WTC11 (cell line): ENCODE results near the gene FCHO1. TPM values are rescaled to one million over a fixed set of nuclear protein-coding genes. Genes with fewer than 3 reads are reported as not detected.

Experiments
- ATAC-seq: fragments of 200-7000 bp; cut with Tn5 transposase; 2 replicates; pipeline ENCODE4 v1.10.0; 2021; ENCODE audit warnings: mild to moderate bottlenecking, moderate library complexity
- CTCF ChIA-PET: fragments of 300-600 bp; sonication (Branson Sonifier 250); formaldehyde crosslinking; loops from one replicate; lab custom pipeline; 2021; ENCODE audit warnings: antibody characterized with exemption; lab: Charles Lee
- POLR2A ChIA-PET: fragments of 350-600 bp; sonication (Branson Sonifier 250); formaldehyde crosslinking; loops from one replicate; lab custom pipeline; 2021; ENCODE audit warnings: antibody characterized with exemption; lab: Charles Lee
- DNase-seq: peaks from one replicate; pipeline ENCODE4 v3.0.0; 2021; ENCODE audit warnings: low spot score
- H3K27ac Mint-ChIP-seq: 2 replicates; pipeline ENCODE4 v1.8.0; 2021; ENCODE audit warnings: mixed read lengths
- H3K27me3 Mint-ChIP-seq: 2 replicates; pipeline ENCODE4 v1.8.0; 2021; ENCODE audit warnings: low read depth, mild to moderate bottlenecking, moderate library complexity, mixed read lengths
- H3K36me3 Mint-ChIP-seq: 2 replicates; pipeline ENCODE4 v1.8.0; 2021; ENCODE audit warnings: mixed read lengths
- H3K4me1 Mint-ChIP-seq: 2 replicates; pipeline ENCODE4 v1.8.0; 2022; ENCODE audit warnings: mixed read lengths
- H3K4me3 Mint-ChIP-seq: 2 replicates; pipeline ENCODE4 v1.8.0; 2021; ENCODE audit warnings: mild to moderate bottlenecking, moderate library complexity, mixed read lengths
- H3K9me3 Mint-ChIP-seq: 2 replicates; pipeline ENCODE4 v1.8.0; 2021; ENCODE audit warnings: mixed read lengths
- AFF4 ChIP-seq: sonication (generic); formaldehyde crosslinking; IDR thresholded peaks from 2 replicates; pipeline ENCODE4 v1.8.1; 2023; ENCODE audit warnings: mild to moderate bottlenecking, missing genetic modification reagents, borderline replicate concordance
- ATF6 ChIP-seq: sonication (generic); formaldehyde crosslinking; IDR thresholded peaks from 2 replicates; pipeline ENCODE4 v1.8.1; 2023; ENCODE audit warnings: mild to moderate bottlenecking, missing genetic modification reagents
- CREM ChIP-seq: sonication (generic); formaldehyde crosslinking; IDR thresholded peaks from 2 replicates; pipeline ENCODE4 v1.8.1; 2022; ENCODE audit warnings: mild to moderate bottlenecking, missing genetic modification reagents, moderate library complexity
- CTCF ChIP-seq: fragments of 200-600 bp; IDR thresholded peaks from 2 replicates; pipeline ENCODE4 v1.8.0; 2022; ENCODE audit warnings: antibody characterized with exemption
- E2F1 ChIP-seq: sonication (generic); formaldehyde crosslinking; IDR thresholded peaks from 2 replicates; pipeline ENCODE4 v1.8.0; 2022; ENCODE audit warnings: mild to moderate bottlenecking, missing genetic modification reagents
- EMX1 ChIP-seq: fragments of 250-450 bp; sonication (Bioruptor Pico); IDR thresholded peaks from 2 replicates; pipeline ENCODE4 v1.8.0; 2021; ENCODE audit warnings: mild to moderate bottlenecking
- GABPB1 ChIP-seq: sonication (generic); formaldehyde crosslinking; IDR thresholded peaks from 2 replicates; pipeline ENCODE4 v1.8.1; 2023; ENCODE audit warnings: mild to moderate bottlenecking, missing genetic modification reagents
- GRHL2 ChIP-seq: fragments of 250-450 bp; sonication (Bioruptor Pico); IDR thresholded peaks from 2 replicates; pipeline ENCODE4 v1.8.0; 2022; ENCODE audit warnings: mild to moderate bottlenecking, moderate library complexity; ENCODE audit not compliant: insufficient replicate concordance, severe bottlenecking
- HMGA2 ChIP-seq: fragments of 250-450 bp; sonication (Bioruptor Pico); IDR thresholded peaks from 2 replicates; pipeline ENCODE4 v1.4.0; 2021; ENCODE audit warnings: mild to moderate bottlenecking, moderate library complexity
- KAT7 ChIP-seq: sonication (generic); formaldehyde crosslinking; IDR thresholded peaks from 2 replicates; pipeline ENCODE4 v1.8.1; 2023; ENCODE audit warnings: missing genetic modification reagents, mild to moderate bottlenecking, borderline replicate concordance
- RELA ChIP-seq: sonication (generic); formaldehyde crosslinking; IDR thresholded peaks from 2 replicates; pipeline ENCODE4 v1.8.1; 2022; ENCODE audit warnings: missing genetic modification reagents, mild to moderate bottlenecking, borderline replicate concordance
- SMAD3 ChIP-seq: sonication (generic); formaldehyde crosslinking; IDR thresholded peaks from 2 replicates; pipeline ENCODE4 v1.8.0; 2022; ENCODE audit warnings: missing genetic modification reagents, mild to moderate bottlenecking, borderline replicate concordance
- ZNF138 ChIP-seq: sonication (generic); formaldehyde crosslinking; conservative IDR thresholded peaks from 2 replicates; pipeline ENCODE4 v1.8.1; 2022; ENCODE audit warnings: mild to moderate bottlenecking, moderate library complexity, missing genetic modification reagents
- ZNF263 ChIP-seq: sonication (generic); formaldehyde crosslinking; IDR thresholded peaks from 2 replicates; pipeline ENCODE4 v1.8.1; 2022; ENCODE audit warnings: low read depth, mild to moderate bottlenecking, moderate library complexity, missing genetic modification reagents
- ZNF281 ChIP-seq: sonication (generic); formaldehyde crosslinking; IDR thresholded peaks from 2 replicates; pipeline ENCODE4 v1.8.0; 2023; ENCODE audit warnings: mild to moderate bottlenecking, missing genetic modification reagents
- ZNF396 ChIP-seq: fragments of 250-450 bp; sonication (Bioruptor Pico); IDR thresholded peaks from 2 replicates; pipeline ENCODE4 v1.8.0; 2021; ENCODE audit warnings: mild to moderate bottlenecking, moderate library complexity, borderline replicate concordance
- ZNF512 ChIP-seq: sonication (generic); formaldehyde crosslinking; IDR thresholded peaks from 2 replicates; pipeline ENCODE4 v1.8.1; 2022; ENCODE audit warnings: missing genetic modification reagents, borderline replicate concordance
- total RNA-seq: library from RNA; stranded (reverse); gene quantifications from 3 replicates; pipeline ENCODE4 v1.2.3, GENCODE V29; 2021

FCHO1 gene
- total RNA-seq, 1 experiment from 2014 or later = 26.8 TPM

- no peak for ATAC-seq
- TF ChIP-seq CTCF (no peak), CREM (CRISPR knock-in tag) (no peak), GABPB1 (CRISPR knock-in tag) (no peak), ZNF396 (CRISPR knock-in tag) (no peak), GRHL2 (CRISPR knock-in tag) (no peak), ZNF512 (CRISPR knock-in tag) (no peak), RELA (CRISPR knock-in tag) (no peak), EMX1 (CRISPR knock-in tag) (no peak), ZNF138 (CRISPR knock-in tag) (no peak), HMGA2 (CRISPR knock-in tag) (no peak), E2F1 (CRISPR knock-in tag) (no peak), AFF4 (CRISPR knock-in tag) (no peak), KAT7 (no peak), ZNF263 (no peak), ZNF281 (no peak), SMAD3 (CRISPR knock-in tag) (no peak), ATF6 (CRISPR knock-in tag) (no peak)
- H3K4me1 Mint-ChIP-seq = peaks cover 20% of the 10 kb centered on the region
- no peaks in the 10 kb centered on the region for H3K36me3 Mint-ChIP-seq
- H3K27me3 Mint-ChIP-seq = peaks cover 46% of the 10 kb centered on the region
- ChIA-PET CTCF (interaction anchor here (0.6 to 2.1 kb wide), 7 partner anchors 14 to 97 kb away, joined by 4 to 27 read pairs (median 7); partner anchors contain the start of genes CCDC124 and RPL18A), POLR2A (no interaction called here)
- no peak overlapping the region for H3K27ac Mint-ChIP-seq
- no peak for DNase-seq
- no peak overlapping the region for H3K4me3 Mint-ChIP-seq
- H3K9me3 Mint-ChIP-seq = no peaks in the 10 kb centered on the region
Measured at GRCh38 chr19:17835182-17836006, 84.1 kb downstream of the FCHO1 start.
